WERI-Rb-1 (cell line): Measurements from ENCODE around the gene RRN3.
"Not testable (repeated sequence)": the region's sequence is repeated elsewhere in the genome, so short reads cannot be mapped to it uniquely, and the experiment has no call there.

Experiments
- DNase-seq: peaks from one replicate; pipeline ENCODE4 v3.0.0-alpha.2; 2020
- H3K27ac ChIP-seq: fragments of 250-450 bp; sonication (Bioruptor Pico); 2 replicates; pipeline ENCODE4 v1.5.1; 2020; ENCODE audit warnings: mild to moderate bottlenecking, moderate library complexity
- H3K27me3 ChIP-seq: fragments of 250-450 bp; sonication (Bioruptor Pico); 2 replicates; pipeline ENCODE4 v1.5.1; 2021; ENCODE audit warnings: mild to moderate bottlenecking, low read depth, moderate library complexity; ENCODE audit not compliant: insufficient read depth, severe bottlenecking
- H3K36me3 ChIP-seq: fragments of 250-450 bp; sonication (Bioruptor Pico); 2 replicates; pipeline ENCODE4 v1.5.1; 2020; ENCODE audit warnings: mild to moderate bottlenecking, moderate library complexity
- H3K4me3 ChIP-seq: 2 replicates; pipeline ENCODE4 v1.5.1; 2011; ENCODE audit warnings: low read depth, mild to moderate bottlenecking, control low read depth, low read length
- H3K9me3 ChIP-seq: fragments of 250-450 bp; sonication (Bioruptor Pico); 2 replicates; pipeline ENCODE4 v1.5.1; 2021; ENCODE audit warnings: mild to moderate bottlenecking, moderate library complexity; ENCODE audit not compliant: severe bottlenecking
- TF ChIP-seq, protein P1 (sequence below): IDR thresholded peaks from 2 replicates; pipeline ENCODE4 v1.5.1; 2011; ENCODE audit warnings: low read depth, mild to moderate bottlenecking, control low read depth, inconsistent platforms, low read length

RRN3 gene

DNA sequence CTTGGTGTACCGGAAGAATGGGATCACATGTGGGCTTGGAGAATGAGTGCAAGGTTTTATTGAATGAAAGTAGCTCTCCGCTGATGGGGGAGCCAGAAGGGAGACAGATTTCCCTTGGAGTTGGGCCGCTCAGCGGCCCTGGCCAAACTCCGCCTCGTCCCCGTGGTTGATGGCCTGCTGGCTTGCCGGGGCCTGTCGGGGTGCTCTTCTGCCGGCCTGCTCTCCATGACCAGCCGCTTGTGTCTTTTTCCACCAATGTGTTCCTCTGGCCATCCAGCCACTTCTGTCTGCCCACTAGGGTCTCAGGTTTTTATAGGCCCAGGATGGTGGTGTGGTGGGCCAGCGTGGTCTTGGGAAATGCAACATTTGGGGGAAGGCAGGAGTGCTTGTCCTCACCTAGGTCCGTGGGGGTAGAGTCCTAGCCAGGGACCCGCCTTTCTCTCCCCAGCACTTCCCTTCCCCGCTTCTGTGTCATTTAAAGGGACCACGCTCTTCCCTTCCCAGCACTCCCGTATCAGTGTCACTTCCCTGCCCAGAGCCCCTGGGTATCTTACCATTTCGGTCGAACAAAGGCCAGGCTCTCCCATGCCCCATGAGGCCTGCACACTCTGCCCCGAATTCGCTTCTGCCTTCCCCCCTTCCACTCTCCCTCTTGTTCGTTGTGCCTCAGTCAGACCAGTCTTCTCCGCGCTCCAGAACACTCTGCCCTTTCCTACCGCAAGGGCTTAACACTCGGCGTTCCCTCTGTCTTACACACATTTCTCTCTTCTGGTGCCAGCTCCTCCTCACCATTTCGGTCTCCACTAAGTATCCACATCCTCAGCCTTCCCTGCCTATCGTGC lies 66.3 kb downstream of the RRN3 start:
- H3K27me3 ChIP-seq, H3K4me3 ChIP-seq, H3K9me3 ChIP-seq, H3K27ac ChIP-seq, DNase-seq: not testable (repeated sequence)
- peaks cover 37% of the 10 kb centered on the region for H3K36me3 ChIP-seq

GRCh38 chr16:15027051-15027450 lies 67.0 kb downstream of the RRN3 start:
- H3K4me3 ChIP-seq, DNase-seq, H3K27me3 ChIP-seq, H3K9me3 ChIP-seq, H3K27ac ChIP-seq: not testable (repeated sequence)
- H3K36me3 ChIP-seq: peaks cover 33% of the 10 kb centered on the region

- H3K27ac ChIP-seq, H3K27me3 ChIP-seq, H3K4me3 ChIP-seq, DNase-seq, H3K9me3 ChIP-seq: not testable (repeated sequence)
- peaks cover 34% of the 10 kb centered on the region for H3K36me3 ChIP-seq
Observed at GRCh38 chr16:15025234-15025951, 68.7 kb downstream of the RRN3 start.

DNA sequence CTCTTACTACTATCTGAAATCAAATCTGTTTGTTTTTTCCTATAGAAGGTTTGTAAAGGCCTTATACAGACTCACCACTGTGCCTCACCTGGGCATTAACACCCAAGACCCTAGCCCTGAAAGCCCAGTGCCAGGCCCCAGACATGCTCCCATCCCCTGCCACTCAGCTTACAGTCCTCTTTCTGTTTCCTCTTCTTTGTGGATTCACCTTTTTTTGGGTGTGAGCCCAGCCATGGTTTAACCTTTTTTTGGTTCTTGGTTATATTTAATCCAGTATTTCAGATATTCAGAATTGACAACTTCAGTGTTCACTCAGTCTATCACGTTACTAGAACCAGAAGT lies 69.2 kb downstream of the RRN3 start:
- H3K27me3 ChIP-seq, H3K9me3 ChIP-seq, H3K27ac ChIP-seq, H3K4me3 ChIP-seq, DNase-seq: not testable (repeated sequence)
- peaks cover 34% of the 10 kb centered on the region for H3K36me3 ChIP-seq

- H3K27ac ChIP-seq: not testable (repeated sequence)
- peaks cover 39% of the 10 kb centered on the region for H3K36me3 ChIP-seq
Observed at GRCh38 chr16:15023381-15024077, 70.5 kb downstream of the RRN3 start.

DNA sequence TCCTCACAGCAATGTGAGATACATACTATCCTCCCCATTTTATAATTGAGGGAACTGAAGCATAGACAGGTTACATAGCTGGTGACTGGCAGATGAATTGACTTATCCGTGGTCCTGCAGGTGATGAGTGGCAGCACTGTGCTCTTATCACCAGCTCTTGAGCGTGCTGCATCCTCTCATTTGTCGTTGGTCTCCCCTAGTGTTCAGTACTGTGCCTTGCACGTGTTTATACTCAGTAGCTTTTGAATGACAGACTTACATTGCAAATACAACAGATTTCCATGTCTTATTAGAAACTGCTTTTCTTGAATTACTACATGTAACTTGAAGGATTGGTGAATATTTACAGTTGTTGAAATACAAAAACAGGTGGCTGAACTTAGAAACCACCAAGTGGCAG lies 71.9 kb downstream of the RRN3 start:
- H3K27ac ChIP-seq, H3K4me3 ChIP-seq, H3K9me3 ChIP-seq, H3K27me3 ChIP-seq: not testable (repeated sequence)
- H3K36me3 ChIP-seq: peaks cover 40% of the 10 kb centered on the region
- TF ChIP-seq, protein P1, sequence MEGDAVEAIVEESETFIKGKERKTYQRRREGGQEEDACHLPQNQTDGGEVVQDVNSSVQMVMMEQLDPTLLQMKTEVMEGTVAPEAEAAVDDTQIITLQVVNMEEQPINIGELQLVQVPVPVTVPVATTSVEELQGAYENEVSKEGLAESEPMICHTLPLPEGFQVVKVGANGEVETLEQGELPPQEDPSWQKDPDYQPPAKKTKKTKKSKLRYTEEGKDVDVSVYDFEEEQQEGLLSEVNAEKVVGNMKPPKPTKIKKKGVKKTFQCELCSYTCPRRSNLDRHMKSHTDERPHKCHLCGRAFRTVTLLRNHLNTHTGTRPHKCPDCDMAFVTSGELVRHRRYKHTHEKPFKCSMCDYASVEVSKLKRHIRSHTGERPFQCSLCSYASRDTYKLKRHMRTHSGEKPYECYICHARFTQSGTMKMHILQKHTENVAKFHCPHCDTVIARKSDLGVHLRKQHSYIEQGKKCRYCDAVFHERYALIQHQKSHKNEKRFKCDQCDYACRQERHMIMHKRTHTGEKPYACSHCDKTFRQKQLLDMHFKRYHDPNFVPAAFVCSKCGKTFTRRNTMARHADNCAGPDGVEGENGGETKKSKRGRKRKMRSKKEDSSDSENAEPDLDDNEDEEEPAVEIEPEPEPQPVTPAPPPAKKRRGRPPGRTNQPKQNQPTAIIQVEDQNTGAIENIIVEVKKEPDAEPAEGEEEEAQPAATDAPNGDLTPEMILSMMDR: peak; percentile 80
- DNase-seq: peak; percentile 76

More at GRCh38 chr16:15023381-15024077, 70.5 kb downstream of the RRN3 start:
- H3K4me3 ChIP-seq, H3K27me3 ChIP-seq, DNase-seq, H3K9me3 ChIP-seq: not testable (repeated sequence)

GRCh38 chr16:15021429-15021828 lies 72.6 kb downstream of the RRN3 start:
- not testable (repeated sequence) for H3K27me3 ChIP-seq, H3K27ac ChIP-seq, H3K9me3 ChIP-seq, H3K4me3 ChIP-seq, DNase-seq
- H3K36me3 ChIP-seq: peaks cover 42% of the 10 kb centered on the region

DNA sequence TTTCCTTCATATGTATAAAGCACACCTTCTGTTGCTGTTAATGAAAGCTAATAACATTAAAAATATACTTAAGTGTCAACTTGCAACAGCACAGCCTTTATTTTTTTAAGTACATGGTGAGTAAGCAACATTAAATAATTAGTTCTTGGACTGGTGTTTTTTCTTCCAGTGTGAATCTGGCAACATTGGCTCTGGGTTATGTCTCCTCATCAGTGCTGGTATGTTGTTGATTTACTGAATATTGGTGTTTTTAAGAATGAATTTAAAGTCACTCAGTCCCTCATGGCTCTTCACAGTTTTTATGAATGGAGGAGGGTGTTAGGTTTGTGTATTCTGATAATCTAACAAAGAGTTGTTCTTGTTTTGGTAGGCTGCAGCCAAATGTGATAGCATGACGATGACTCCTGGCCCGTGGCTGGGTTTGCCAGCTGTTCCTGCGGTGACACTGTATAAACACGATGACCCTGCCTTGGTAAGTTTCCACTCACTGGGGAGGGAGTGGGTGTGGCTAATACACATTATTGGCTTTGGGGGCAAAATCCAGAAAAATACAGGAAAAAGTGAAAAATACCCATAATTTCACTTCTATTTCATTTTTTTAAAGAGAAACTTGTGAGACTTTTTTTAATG lies 77.0 kb downstream of the RRN3 start:
- not testable (repeated sequence) for H3K27ac ChIP-seq, H3K27me3 ChIP-seq, H3K4me3 ChIP-seq, DNase-seq, H3K9me3 ChIP-seq
- H3K36me3 ChIP-seq: peaks cover 33% of the 10 kb centered on the region

- not testable (repeated sequence) for DNase-seq, H3K4me3 ChIP-seq, H3K27me3 ChIP-seq, H3K9me3 ChIP-seq, H3K27ac ChIP-seq
- H3K36me3 ChIP-seq: peaks cover 28% of the 10 kb centered on the region
Observed at GRCh38 chr16:15016354-15016753, 77.7 kb downstream of the RRN3 start.

- DNase-seq, H3K27me3 ChIP-seq, H3K4me3 ChIP-seq, H3K9me3 ChIP-seq, H3K27ac ChIP-seq: not testable (repeated sequence)
- peaks cover 25% of the 10 kb centered on the region for H3K36me3 ChIP-seq
Observed at GRCh38 chr16:15015671-15016070, 78.4 kb downstream of the RRN3 start.

GRCh38 chr16:15012941-15013340 lies 81.1 kb downstream of the RRN3 start:
- H3K9me3 ChIP-seq, H3K27me3 ChIP-seq, H3K4me3 ChIP-seq, DNase-seq, H3K27ac ChIP-seq: not testable (repeated sequence)
- peaks cover 14% of the 10 kb centered on the region for H3K36me3 ChIP-seq
